Natural killer cell (primary cell): Measurements from ENCODE around the gene SCYL1. TPM values are rescaled to one million over a fixed set of nuclear protein-coding genes. Genes with fewer than 3 reads are reported as not detected.

Source experiments
- ATAC-seq, 3 donors: fragments of 150-1000 bp in 2 of 3; fragments of 200-7000 bp in 1 of 3; cut with Tn5 transposase; 1 replicate in 1 of 3; 2 replicates in 2 of 3; pipeline ENCODE4 v1.10.0; 2021; ENCODE audit warnings: mild to moderate bottlenecking in 2 of 3, moderate library complexity in 2 of 3
- DNase-seq, 2 donors: peaks; one replicate each; pipeline versions ENCODE4 v3.0.0 to v3.0.0-alpha.2; 2013 to 2021; ENCODE audit warnings: mixed read lengths in 1 of 2
- H3K27ac ChIP-seq: one replicate; pipeline ENCODE4 v1.5.1; 2013; ENCODE audit warnings: mild to moderate bottlenecking, low read length
- H3K27me3 ChIP-seq: one replicate; pipeline ENCODE4 v1.6.1; 2013; ENCODE audit warnings: low read length; ENCODE audit not compliant: control insufficient read depth, insufficient read depth
- H3K36me3 ChIP-seq: one replicate; pipeline ENCODE4 v1.6.1; 2013; ENCODE audit warnings: low read length; ENCODE audit not compliant: control insufficient read depth, insufficient read depth
- H3K4me1 ChIP-seq: one replicate; pipeline ENCODE4 v1.6.1; 2013; ENCODE audit warnings: low read length; ENCODE audit not compliant: control insufficient read depth, insufficient read depth
- H3K4me3 ChIP-seq: one replicate; pipeline ENCODE4 v1.5.1; 2013; ENCODE audit warnings: low read length
- H3K9me3 ChIP-seq: one replicate; pipeline ENCODE4 v1.6.1; 2013; ENCODE audit warnings: low read length; ENCODE audit not compliant: control insufficient read depth, insufficient read depth
- H3K27ac Mint-ChIP-seq, 2 donors: one replicate each; pipeline ENCODE4 v1.8.0; 2022; ENCODE audit warnings: mild to moderate bottlenecking in 2 of 2, mixed read lengths in 2 of 2, moderate library complexity in 1 of 2
- H3K27me3 Mint-ChIP-seq, 2 donors: one replicate each; pipeline ENCODE4 v1.8.0; 2022; ENCODE audit warnings: low read depth in 2 of 2, mixed read lengths in 2 of 2
- H3K36me3 Mint-ChIP-seq: one replicate; pipeline ENCODE4 v1.8.0; 2022; ENCODE audit warnings: mixed read lengths
- H3K4me1 Mint-ChIP-seq, 2 donors: one replicate each; pipeline ENCODE4 v1.8.0; 2022; ENCODE audit warnings: mixed read lengths in 2 of 2
- H3K4me3 Mint-ChIP-seq: one replicate; pipeline ENCODE4 v1.8.0; 2022; ENCODE audit warnings: mild to moderate bottlenecking, moderate library complexity, mixed read lengths
- H3K9me3 Mint-ChIP-seq, 2 donors: one replicate each; pipeline ENCODE4 v1.8.0; 2022; ENCODE audit warnings: mixed read lengths in 2 of 2
- WGBS: methylation state at CpG from one replicate; pipeline ENCODE4 v1.1.7; 2013; ENCODE audit warnings: missing lambda C conversion rate; ENCODE audit not compliant: insufficient coverage; 5-methylcytosine and 5-hydroxymethylcytosine counted together
- intact Hi-C: fragments of 100-400 bp; cut with micrococcal nuclease; formaldehyde crosslinking; loops from one replicate; pipeline ENCODE4 v1.14.2; 2022
- total RNA-seq, 4 donors: library from RNA; stranded (reverse); fragments of 120-200 nt in 1 of 4; gene quantifications; one replicate each; pipeline versions ENCODE4 v1.2.3 to v1.2.4, GENCODE V29; 2013 to 2022
- TF ChIP-seq, protein P1 (sequence below): fragments of 200-600 bp; IDR thresholded peaks from one replicate; pipeline ENCODE4 v1.8.0; 2022; ENCODE audit warnings: antibody characterized with exemption

SCYL1 gene
- total RNA-seq, 3 donors from 2014 or later (not counting 1 experiment from before 2014, with no cell fraction given) = 61.7 to 79.9 (median 71.3) TPM

DNA sequence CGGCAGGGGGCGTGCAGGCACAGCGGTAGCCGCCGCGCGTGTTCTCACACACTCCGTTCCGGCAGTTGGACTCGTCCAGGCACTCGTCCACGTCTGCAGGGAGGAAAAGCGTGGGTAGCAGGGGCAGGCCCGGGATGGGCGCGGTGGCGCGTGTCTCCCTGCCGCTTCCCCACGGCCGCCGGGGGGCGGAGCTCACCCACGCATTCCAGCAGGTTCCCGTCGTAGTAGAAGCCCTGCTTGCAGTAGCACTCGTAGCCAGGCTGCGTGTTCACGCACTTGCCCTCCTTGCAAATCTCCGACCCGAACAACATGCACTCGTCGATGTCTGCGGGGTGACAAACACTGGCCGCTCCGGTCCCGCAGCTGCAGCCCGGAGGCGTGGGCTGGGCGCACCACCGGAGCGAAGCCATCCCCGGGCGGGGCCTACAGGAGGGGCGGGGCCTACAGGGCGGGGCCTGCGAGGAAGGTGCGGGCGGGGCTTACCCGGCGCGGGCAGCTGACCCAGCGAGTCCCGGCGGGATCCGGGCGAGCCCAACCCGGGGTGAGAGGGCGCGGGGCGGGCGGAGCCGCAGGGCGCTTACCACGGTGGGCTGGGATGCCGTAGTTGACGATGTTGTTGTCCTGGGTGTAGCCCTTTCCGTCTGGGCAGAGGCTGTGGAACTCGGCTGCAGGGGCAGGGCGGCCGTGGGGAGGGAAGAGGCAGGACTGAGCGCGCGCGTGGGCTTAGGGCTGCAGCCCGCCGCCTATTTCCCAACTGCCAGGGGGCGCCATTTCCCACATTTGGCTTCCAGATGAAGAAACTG lies 15.6 kb downstream of the SCYL1 start:
- H3K36me3 Mint-ChIP-seq = no peaks in the 10 kb centered on the region
- H3K4me3 Mint-ChIP-seq = peak overlapping the region; percentile 88
- TF ChIP-seq, protein P1, sequence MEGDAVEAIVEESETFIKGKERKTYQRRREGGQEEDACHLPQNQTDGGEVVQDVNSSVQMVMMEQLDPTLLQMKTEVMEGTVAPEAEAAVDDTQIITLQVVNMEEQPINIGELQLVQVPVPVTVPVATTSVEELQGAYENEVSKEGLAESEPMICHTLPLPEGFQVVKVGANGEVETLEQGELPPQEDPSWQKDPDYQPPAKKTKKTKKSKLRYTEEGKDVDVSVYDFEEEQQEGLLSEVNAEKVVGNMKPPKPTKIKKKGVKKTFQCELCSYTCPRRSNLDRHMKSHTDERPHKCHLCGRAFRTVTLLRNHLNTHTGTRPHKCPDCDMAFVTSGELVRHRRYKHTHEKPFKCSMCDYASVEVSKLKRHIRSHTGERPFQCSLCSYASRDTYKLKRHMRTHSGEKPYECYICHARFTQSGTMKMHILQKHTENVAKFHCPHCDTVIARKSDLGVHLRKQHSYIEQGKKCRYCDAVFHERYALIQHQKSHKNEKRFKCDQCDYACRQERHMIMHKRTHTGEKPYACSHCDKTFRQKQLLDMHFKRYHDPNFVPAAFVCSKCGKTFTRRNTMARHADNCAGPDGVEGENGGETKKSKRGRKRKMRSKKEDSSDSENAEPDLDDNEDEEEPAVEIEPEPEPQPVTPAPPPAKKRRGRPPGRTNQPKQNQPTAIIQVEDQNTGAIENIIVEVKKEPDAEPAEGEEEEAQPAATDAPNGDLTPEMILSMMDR = peak; percentile 52
- under 1% methylated on average over 78 of the region's 78 CpGs for WGBS
- peaks cover 7 to 39% of the 10 kb centered on the region in 2 donors for H3K4me1 Mint-ChIP-seq
- ATAC-seq (peak; percentile 88 to 96 (median 90)), DNase-seq (peak; percentile 88 to 93)
- no peaks in the 10 kb centered on the region for H3K27me3 Mint-ChIP-seq
- H3K4me1 ChIP-seq = peaks cover 17% of the 10 kb centered on the region
- peak overlapping the region; percentile 71 for H3K4me3 ChIP-seq
- H3K36me3 ChIP-seq = peaks cover 30% of the 10 kb centered on the region
- H3K27me3 ChIP-seq = no peaks in the 10 kb centered on the region
- no peaks in the 10 kb centered on the region for H3K9me3 Mint-ChIP-seq
- intact Hi-C loops = loop anchor here (1.0 to 10.0 kb wide), 7 partner anchors 26 to 444 kb away; partner anchors contain the start of genes MAP3K11, PCNX3 and ZNRD2
- H3K9me3 ChIP-seq = no peaks in the 10 kb centered on the region
- H3K27ac ChIP-seq = peak overlapping the region; percentile 70
- H3K27ac Mint-ChIP-seq = peak overlapping the region; percentile 39 to 76

DNA sequence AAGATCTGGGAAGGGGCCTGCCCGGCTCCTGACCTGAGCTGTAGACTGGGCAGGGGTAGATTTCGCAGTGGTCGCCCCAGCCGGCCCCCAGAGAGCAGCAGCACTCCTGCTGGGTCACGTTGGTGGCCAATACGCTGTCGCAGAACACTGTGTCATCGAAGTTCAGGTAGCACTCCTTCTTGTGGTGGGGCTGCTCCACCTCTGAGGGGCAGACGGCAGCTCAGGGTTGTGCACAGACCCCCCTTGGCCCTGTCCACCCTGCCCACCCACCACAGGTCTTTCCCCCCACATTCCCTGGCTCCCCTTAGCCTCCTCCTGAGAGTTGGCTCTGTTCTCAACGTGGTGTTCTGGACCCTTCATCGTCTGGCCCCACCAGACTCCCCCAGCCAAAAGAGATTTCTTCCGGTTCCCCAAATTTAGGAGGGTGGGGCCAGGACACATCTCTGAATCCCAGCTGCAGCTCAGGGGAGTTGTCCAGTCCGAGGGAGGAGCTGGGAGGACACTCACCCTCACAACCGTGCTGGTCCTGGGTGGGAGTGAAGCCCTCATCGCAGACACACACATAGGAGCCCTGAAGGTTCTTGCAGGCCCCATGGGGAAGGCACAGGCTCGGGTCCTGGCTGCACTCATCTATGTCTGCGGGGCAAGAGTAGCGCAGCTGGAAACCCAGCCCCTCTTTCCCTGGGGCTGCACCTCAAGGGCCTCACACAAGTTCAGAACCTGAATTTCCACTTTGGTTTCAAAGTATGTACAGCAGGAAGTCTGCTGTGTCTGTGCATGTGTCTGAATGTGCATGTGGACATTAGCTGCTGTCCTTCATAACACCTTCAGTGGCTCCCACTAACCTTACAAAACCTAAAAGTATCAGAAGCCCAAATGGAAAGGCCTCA lies 16.5 kb downstream of the SCYL1 start:
- 48% methylated on average over 18 of the region's 18 CpGs for WGBS
- Histone ChIP-seq H3K9me3 (no peaks in the 10 kb centered on the region), H3K27ac (peak overlapping the region; percentile 70), H3K27me3 (no peaks in the 10 kb centered on the region), H3K4me1 (peaks cover 24% of the 10 kb centered on the region), H3K36me3 (peaks cover 23% of the 10 kb centered on the region), H3K4me3 (peak overlapping the region; percentile 71)
- TF ChIP-seq, protein P1 = no peak
- peak overlapping the region; percentile 88 for H3K4me3 Mint-ChIP-seq
- peaks cover 16 to 47% of the 10 kb centered on the region in 2 donors for H3K4me1 Mint-ChIP-seq
- no peaks in the 10 kb centered on the region for H3K27me3 Mint-ChIP-seq
- H3K27ac Mint-ChIP-seq = peak overlapping the region; percentile 39 to 76
- ATAC-seq (no peak), DNase-seq (peak in 1 of 2 donors; percentile 25)
- H3K36me3 Mint-ChIP-seq = no peaks in the 10 kb centered on the region
- intact Hi-C loops = loop anchor here (2.0 to 10.0 kb wide), 2 partner anchors 73 to 443 kb away; partner anchors contain the start of genes MAP3K11 and PCNX3
- H3K9me3 Mint-ChIP-seq = no peaks in the 10 kb centered on the region

DNA sequence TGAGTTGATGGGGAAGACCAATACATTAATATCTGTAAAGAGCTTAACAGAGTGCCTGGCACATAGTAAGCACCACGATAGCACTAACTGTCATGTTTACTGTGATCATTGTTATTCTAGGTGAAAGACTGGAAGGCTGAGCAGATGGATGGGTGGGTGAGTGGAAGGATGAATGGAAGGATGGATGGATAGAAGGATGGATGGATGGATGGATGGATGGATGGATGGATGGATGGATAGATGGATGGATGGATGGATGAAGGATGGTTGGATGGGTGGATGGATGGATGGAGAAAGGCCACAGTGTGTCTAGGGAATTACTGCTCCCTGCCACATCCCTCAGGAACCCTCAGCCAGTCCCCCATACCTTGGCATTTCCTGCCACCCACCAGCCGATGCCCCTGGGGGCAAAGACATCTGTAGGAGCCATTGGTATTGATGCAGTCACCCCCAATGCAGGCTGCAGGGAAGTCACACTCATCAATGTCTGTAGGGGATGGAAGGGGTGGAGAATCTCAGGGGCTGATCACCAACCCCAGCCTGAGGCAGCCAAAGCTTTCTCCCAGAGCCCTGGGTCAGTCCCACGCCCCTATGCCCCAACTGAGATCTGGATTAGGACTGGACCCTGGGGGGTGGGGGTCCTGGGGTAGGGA lies 18.0 kb downstream of the SCYL1 start:
- 95% methylated on average over 3 of the region's 3 CpGs for WGBS
- H3K27ac ChIP-seq = no peak overlapping the region
- no peak for ATAC-seq
- Mint-ChIP-seq H3K4me3 (no peak overlapping the region), H3K9me3 (no peaks in the 10 kb centered on the region), H3K4me1 (peaks cover 17 to 50% of the 10 kb centered on the region in 2 donors), H3K27ac (peak overlapping the region; percentile 39 to 76), H3K27me3 (no peaks in the 10 kb centered on the region), H3K36me3 (no peaks in the 10 kb centered on the region)
- no peaks in the 10 kb centered on the region for H3K9me3 ChIP-seq
- intact Hi-C loops = loop anchor here (10.0 kb wide), 1 partner anchor 442 kb away; no protein-coding TSS in a partner anchor
- H3K4me1 ChIP-seq = peaks cover 37% of the 10 kb centered on the region
- TF ChIP-seq, protein P1 = no peak
- no peak for DNase-seq
- no peak overlapping the region for H3K4me3 ChIP-seq
- H3K36me3 ChIP-seq = peaks cover 13% of the 10 kb centered on the region
- H3K27me3 ChIP-seq = no peaks in the 10 kb centered on the region
